HG02571 (cell line): ENCODE measurements around the gene CELF2.
A peak's percentile ranks its signal among the peaks of the same experiment; 100 is the strongest.

ENCODE experiments used
- ATAC-seq: cut with Tn5 transposase; IDR thresholded peaks from one replicate; pipeline ENCODE4 v1.9.1; 2021; ENCODE audit warnings: mild to moderate bottlenecking, moderate library complexity; ENCODE audit not compliant: unreplicated experiment

CELF2 gene

GRCh38 chr10:11215471-11215870 lies 197.8 kb downstream of the CELF2 start:
- no peak for ATAC-seq

DNA sequence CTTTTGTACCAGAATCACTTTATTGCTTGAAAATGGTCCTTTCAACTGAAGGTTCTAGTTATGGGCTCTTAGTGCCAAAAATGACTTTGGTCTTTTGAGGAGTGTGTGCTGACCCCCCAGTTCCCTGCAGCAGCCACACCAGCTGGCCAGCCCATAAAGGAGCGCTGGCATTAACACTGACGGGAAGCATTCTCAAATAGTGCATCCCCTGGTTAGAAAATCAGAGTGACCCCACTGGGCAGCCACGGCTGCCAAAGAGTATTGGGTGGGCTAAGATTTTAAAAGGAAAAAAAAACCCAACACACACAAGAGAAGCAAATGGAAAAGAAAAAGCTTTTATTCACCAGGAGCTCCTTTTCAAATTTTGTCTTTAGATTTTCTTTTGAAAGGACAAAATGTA lies 199.8 kb downstream of the CELF2 start:
- no peak for ATAC-seq

DNA sequence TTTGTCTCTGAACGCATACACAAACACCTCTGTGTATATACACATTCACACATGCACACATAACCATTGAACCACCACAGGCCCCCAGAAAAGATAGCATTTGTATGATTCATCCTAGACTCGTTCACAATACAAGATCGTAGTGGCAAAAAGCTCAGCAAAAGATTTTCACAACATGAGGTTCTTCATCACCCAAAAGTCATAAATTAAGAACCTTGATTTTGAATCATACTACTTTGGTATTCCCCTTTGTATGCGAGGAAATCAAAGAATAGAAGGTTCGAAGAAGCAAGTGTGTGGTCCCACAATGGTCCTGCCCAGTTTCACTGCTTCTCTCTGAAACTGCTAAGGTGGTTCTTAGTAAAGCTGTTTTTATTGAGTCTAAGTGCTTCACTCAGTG lies 200.7 kb downstream of the CELF2 start:
- no peak for ATAC-seq

- ATAC-seq, result no peak
These were observed 201.8 kb downstream of the CELF2 start for GRCh38 chr10:11219431-11219830.

GRCh38 chr10:11223081-11223480 lies 205.4 kb downstream of the CELF2 start:
- no peak for ATAC-seq

- ATAC-seq, result no peak
These were observed 206.0 kb downstream of the CELF2 start for GRCh38 chr10:11223507-11224140.

DNA sequence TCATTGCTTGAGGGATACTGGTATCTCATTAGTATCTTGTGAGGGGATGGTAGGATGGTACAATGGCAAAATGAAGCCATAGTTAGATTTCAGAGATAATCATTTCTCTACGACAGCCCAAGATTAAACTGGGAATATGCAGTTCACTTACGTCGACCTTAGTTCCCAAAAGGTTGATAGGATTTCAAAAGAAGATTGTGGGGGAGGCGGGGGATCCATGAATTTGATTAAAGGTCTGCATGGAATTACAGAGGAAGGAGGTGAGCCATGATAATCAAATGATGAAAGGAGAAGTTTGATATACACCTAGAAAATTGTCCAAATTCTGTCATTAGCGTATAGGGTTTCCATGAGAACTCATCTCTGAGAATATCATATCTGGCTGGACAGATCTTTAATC lies 206.6 kb downstream of the CELF2 start:
- no peak for ATAC-seq

DNA sequence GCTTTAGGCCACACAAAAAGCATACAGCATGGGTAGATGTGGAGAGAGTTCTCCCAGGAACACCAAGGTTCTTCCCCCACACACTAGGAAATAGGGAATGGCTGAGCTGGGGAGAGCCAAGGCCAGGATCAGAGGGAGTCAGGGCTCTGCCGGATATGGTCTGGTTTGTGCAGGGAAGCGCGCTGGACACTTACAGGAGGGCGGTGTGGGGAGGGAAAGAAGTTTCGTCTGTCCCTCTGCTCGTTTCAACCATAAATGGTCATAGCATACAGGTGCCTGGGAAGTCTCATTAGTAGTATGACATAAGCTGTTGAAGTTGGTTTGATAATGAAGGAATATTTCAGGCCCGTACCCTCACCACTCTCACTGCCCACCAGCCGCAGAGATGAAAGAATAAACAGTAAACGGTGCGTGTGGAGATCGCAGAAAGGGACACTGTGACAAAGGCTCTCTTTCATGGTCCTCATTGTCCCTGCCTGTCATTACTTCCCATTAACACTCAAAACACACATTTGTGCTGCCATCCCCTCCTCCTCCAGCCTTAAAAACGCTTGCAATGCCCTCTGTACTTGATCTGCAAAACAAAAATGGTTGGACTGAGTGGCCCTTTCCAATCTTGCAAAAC lies 207.2 kb downstream of the CELF2 start:
- ATAC-seq, result no peak

DNA sequence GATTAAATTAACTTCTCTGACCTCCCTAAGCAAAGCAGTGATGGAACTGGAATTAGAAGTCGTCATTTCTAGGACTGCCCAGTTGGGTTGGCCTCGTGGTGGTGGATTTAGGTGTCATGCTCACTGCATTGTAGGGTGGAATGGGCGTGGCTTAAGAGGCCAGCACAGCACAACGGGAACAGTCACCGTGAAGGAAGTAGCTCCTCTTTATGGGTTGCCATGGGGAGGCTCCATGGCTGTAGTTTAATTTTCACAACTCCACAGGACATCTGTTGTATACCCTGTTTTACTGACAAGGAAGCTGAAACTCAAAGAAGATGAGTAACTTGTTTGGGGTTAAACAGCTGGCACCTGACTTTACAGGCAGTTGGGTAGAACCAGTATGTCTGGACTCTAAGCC lies 208.3 kb downstream of the CELF2 start:
- peak; percentile 50 for ATAC-seq

- ATAC-seq, result peak; percentile 38
These were observed 209.4 kb downstream of the CELF2 start for GRCh38 chr10:11227103-11227502.

GRCh38 chr10:11229893-11230292 lies 212.2 kb downstream of the CELF2 start:
- ATAC-seq, result no peak

GRCh38 chr10:11230498-11231167 lies 213.0 kb downstream of the CELF2 start:
- no peak for ATAC-seq

DNA sequence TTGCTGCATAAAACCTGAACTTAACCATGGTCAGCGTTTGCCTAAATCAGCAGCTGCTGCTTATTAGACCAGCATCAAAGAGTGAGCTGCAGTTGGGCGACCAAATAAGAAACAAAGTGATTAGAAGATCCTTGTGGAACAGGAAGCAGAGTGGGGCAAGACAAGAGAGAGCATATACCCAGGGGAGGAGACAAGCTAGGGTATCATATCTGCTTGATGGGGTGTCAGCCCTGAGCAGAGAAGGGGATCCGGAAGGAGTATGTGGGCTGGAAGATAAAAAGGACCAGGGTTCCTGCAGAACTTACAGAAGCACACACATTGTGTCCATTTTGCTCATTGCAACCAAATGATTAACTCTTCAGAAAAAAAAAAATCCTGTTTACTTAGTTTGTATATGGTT lies 213.6 kb downstream of the CELF2 start:
- no peak for ATAC-seq

DNA sequence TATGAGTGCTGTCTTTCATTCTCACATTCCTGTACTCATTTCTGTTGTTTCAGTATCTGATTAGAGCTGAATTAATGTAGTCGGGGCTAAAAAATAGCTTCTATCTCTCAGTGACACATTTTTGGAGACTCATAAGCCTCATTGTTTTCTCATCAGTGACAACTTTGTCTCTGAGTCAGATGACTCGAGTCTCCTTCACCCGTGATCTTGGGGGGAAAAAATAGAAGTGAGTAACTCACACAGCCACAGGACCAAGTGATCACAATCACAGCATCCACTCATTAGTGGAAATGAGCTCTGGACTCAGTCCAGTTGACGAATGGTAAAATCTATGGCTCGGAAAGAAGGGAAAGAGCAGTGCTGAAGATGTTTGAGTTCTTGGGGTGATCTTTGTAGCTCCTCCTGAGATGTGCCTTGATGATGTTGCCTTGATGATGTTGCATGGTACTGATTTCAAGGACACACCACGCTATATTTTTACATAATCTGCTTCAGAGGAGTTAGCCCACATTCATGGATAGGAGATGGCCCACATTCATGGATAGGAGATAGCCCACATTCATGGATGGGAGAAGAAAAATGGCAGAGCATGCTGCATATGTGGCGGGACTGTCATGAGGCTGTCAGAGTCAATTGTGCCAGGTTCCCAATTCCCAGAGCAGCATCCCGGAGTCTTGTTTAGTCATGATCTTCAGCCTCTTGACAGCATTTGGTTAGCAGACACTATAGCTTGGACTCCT lies 214.7 kb downstream of the CELF2 start:
- no peak for ATAC-seq

GRCh38 chr10:11234857-11235531 lies 217.3 kb downstream of the CELF2 start:
- ATAC-seq, result no peak

- ATAC-seq, result no peak
These were observed 218.1 kb downstream of the CELF2 start for GRCh38 chr10:11235771-11236170.

- peak; percentile 58 for ATAC-seq
These were observed 218.6 kb downstream of the CELF2 start for GRCh38 chr10:11236234-11236633.

DNA sequence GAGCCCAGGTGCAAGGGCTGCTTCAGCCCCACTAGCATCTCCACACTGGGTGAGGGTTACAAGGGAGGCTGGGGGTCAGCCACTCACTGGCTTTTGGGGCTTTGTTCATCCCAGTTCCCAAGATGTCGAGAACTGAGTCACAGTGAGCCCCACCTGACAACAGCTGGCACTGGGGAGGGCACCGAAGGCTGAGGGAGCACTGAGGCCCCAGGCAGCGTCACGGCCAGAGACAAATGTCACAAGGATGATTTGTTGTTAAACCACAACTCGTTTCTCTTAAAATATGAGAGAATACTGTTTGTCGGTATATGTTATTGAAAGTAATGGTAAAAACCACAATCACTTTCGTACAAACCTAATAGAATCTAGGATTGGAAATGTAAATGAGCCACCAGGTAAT lies 219.9 kb downstream of the CELF2 start:
- ATAC-seq, result no peak

- no peak for ATAC-seq
These were observed 221.2 kb downstream of the CELF2 start for GRCh38 chr10:11238893-11239292.

GRCh38 chr10:11240641-11241040 lies 223.0 kb downstream of the CELF2 start:
- no peak for ATAC-seq
